HCT116 (cell line): ENCODE data around the gene SPATA20. TPM values are rescaled to one million over a fixed set of nuclear protein-coding genes. Genes with fewer than 3 reads are reported as not detected.

Source experiments
- ATAC-seq: fragments of 200-7000 bp; cut with Tn5 transposase; 2 replicates; pipeline ENCODE4 v1.9.1; 2020; ENCODE audit warnings: mild to moderate bottlenecking, moderate library complexity
- BruUV-seq: library from RNA; stranded (reverse); fragments of 400-500 nt; replicated peaks from 2 replicates; lab custom pipeline; 2021; lab: Mats Ljungman, UMichigan
- CTCF ChIA-PET: fragments of 300-600 bp; sonication (Branson Sonifier 250); formaldehyde crosslinking; loops from one replicate; lab custom pipeline; 2021; ENCODE audit warnings: antibody characterized with exemption; lab: Charles Lee
- POLR2A ChIA-PET: fragments of 300-600, 350-600 bp; sonication (Branson Sonifier 250); formaldehyde crosslinking; loops from one replicate; lab custom pipeline; 2021; ENCODE audit warnings: antibody characterized with exemption; lab: Charles Lee
- RAD21 ChIA-PET, 2 experiments: fragments of 300-600 bp; sonication (Branson Sonifier 250); formaldehyde crosslinking; loops; one replicate each; lab custom pipeline; 2023; ENCODE audit warnings: low total read pairs in 2 of 2; ENCODE audit not compliant: uncharacterized antibody in 2 of 2, unreplicated experiment in 2 of 2, low non-redundant PET in 1 of 2; lab: Charles Lee
- DNase-seq: peaks from one replicate; pipeline ENCODE4 v3.0.0-alpha.2; 2010; ENCODE audit warnings: low read depth, low spot score
- H2AFZ ChIP-seq: fragments of 200-600 bp; shearing (Covaris generic), sonication (generic); 2 replicates; pipeline ENCODE4 v1.6.1; 2017; ENCODE audit warnings: low read depth, mixed run types, mixed read lengths, antibody characterized with exemption, low read length; ENCODE audit not compliant: poor library complexity, severe bottlenecking
- H3K27ac ChIP-seq: 2 replicates; pipeline ENCODE4 v1.5.1; 2012; ENCODE audit warnings: low read depth, low read length
- H3K27me3 ChIP-seq: fragments of 200-600 bp; sonication (generic); 2 replicates; pipeline ENCODE4 v1.6.1; 2016; ENCODE audit warnings: mixed run types, low read length, mixed read lengths; ENCODE audit not compliant: insufficient read depth
- H3K36me3 ChIP-seq, 2 experiments: fragments of 200-500 bp in 1 of 2; fragments of 200-600 bp in 1 of 2; sonication (Bioruptor generic) in 1 of 2; sonication (generic) in 1 of 2; 2 replicates each; pipeline versions ENCODE4 v1.5.1 to v1.6.1; 2014 to 2016; ENCODE audit warnings: low read length in 2 of 2, inconsistent platforms in 1 of 2, mixed read lengths in 1 of 2, mixed run types in 1 of 2; ENCODE audit not compliant: insufficient read depth in 2 of 2, control insufficient read depth in 1 of 2
- H3K4me1 ChIP-seq, 2 experiments: fragments of 200-600 bp in 1 of 2; sonication (generic) in 1 of 2; 2 replicates each; pipeline versions ENCODE4 v1.5.1 to v1.6.1; 2012 to 2017; ENCODE audit warnings: low read length in 2 of 2, inconsistent platforms in 1 of 2, mild to moderate bottlenecking in 1 of 2, mixed read lengths in 1 of 2, mixed run types in 1 of 2, moderate library complexity in 1 of 2; ENCODE audit not compliant: insufficient read depth in 2 of 2, control insufficient read depth in 1 of 2
- H3K4me2 ChIP-seq: fragments of 200-600 bp; sonication (generic); 2 replicates; pipeline ENCODE4 v1.6.1; 2017; ENCODE audit warnings: mixed run types, low read length, mixed read lengths
- H3K4me3 ChIP-seq, 2 experiments: fragments of 200-600 bp in 1 of 2; sonication (generic) in 1 of 2; replicated peaks in 1 of 2; 2 replicates each; pipeline ENCODE4 v1.5.1; 2011 to 2016; ENCODE audit warnings: low read length in 2 of 2, control low read depth in 1 of 2, low read depth in 1 of 2, mild to moderate bottlenecking in 1 of 2, mixed read lengths in 1 of 2, mixed run types in 1 of 2
- H3K79me2 ChIP-seq: fragments of 200-600 bp; sonication (generic); 2 replicates; pipeline ENCODE4 v1.6.1; 2017; ENCODE audit warnings: mild to moderate bottlenecking, mixed run types, low read length, moderate library complexity, mixed read lengths; ENCODE audit not compliant: insufficient read depth
- H3K9ac ChIP-seq: fragments of 200-600 bp; sonication (generic); 2 replicates; pipeline ENCODE4 v1.6.1; 2016; ENCODE audit warnings: low read length, mixed read lengths
- H3K9me2 ChIP-seq: fragments of 200-600 bp; sonication (generic), shearing (Covaris generic); 2 replicates; pipeline ENCODE4 v1.6.1; 2017; ENCODE audit warnings: mixed run types, mild to moderate bottlenecking, moderate library complexity; ENCODE audit not compliant: insufficient read depth
- H3K9me3 ChIP-seq, 2 experiments: fragments of 200-500 bp in 1 of 2; fragments of 200-600 bp in 1 of 2; sonication (Bioruptor generic) in 1 of 2; sonication (generic) in 1 of 2; 2 replicates each; pipeline ENCODE4 v1.6.1; 2014 to 2017; ENCODE audit warnings: low read length in 2 of 2, mixed read lengths in 2 of 2, inconsistent platforms in 1 of 2, low read depth in 1 of 2, mild to moderate bottlenecking in 1 of 2, mixed run types in 1 of 2, moderate library complexity in 1 of 2; ENCODE audit not compliant: control insufficient read depth in 1 of 2, insufficient read depth in 1 of 2
- H4K20me1 ChIP-seq: fragments of 200-600 bp; sonication (generic), shearing (Covaris generic); 2 replicates; pipeline ENCODE4 v1.6.1; 2017; ENCODE audit warnings: mixed run types, mild to moderate bottlenecking, moderate library complexity; ENCODE audit not compliant: insufficient read depth
- CEBPB ChIP-seq: IDR thresholded peaks from 2 replicates; pipeline ENCODE4 v1.6.1; 2012; ENCODE audit warnings: low read depth
- JUND ChIP-seq: IDR thresholded peaks from 2 replicates; pipeline ENCODE4 v1.6.1; 2012
- MAX ChIP-seq: IDR thresholded peaks from 2 replicates; pipeline ENCODE4 v1.6.1; 2012
- POLR2A ChIP-seq: IDR thresholded peaks from 2 replicates; pipeline ENCODE4 v1.7.0; 2011; ENCODE audit warnings: borderline replicate concordance; ENCODE audit not compliant: insufficient read depth, insufficient read length; ENCODE audit errors: extremely low read depth
- REST ChIP-seq: IDR thresholded peaks from 2 replicates; pipeline ENCODE4 v1.6.1; 2012; ENCODE audit warnings: low read depth
- ZNF274 ChIP-seq: fragments of 200-500 bp; sonication (Bioruptor generic); IDR thresholded peaks from 2 replicates; pipeline ENCODE4 v1.6.1; 2014; ENCODE audit warnings: mild to moderate bottlenecking, low read depth, low read length, inconsistent platforms
- intact Hi-C: fragments of 100-400 bp; cut with micrococcal nuclease; formaldehyde crosslinking; loops from 2 replicates; pipeline ENCODE4 v1.10.0; 2022
- total RNA-seq: library from RNA; stranded (reverse); gene quantifications from one replicate; pipeline ENCODE4 v1.2.1, GENCODE V29; 2021; ENCODE audit not compliant: unreplicated experiment

The SPATA20 gene
- total RNA-seq, 1 experiment from 2014 or later: 57.5 TPM

GRCh38 chr17:50520483-50520882 lies 26.5 kb upstream of the SPATA20 start:
- H3K4me1 ChIP-seq: peaks cover 0 to 6% of the 10 kb centered on the region in 2 experiments; a peak in 1 of 4 replicates
- no peaks in the 10 kb centered on the region for H3K27me3 ChIP-seq
- no peak overlapping the region for H3K9ac ChIP-seq
- H3K4me2 ChIP-seq: no peak overlapping the region
- H3K4me3 ChIP-seq: no peak overlapping the region
- CTCF ChIA-PET: interaction anchor here (1.0 kb wide), 1 partner anchor 20 kb away, joined by 3 read pairs; no protein-coding TSS in a partner anchor
- no peak overlapping the region for H3K27ac ChIP-seq
- RAD21 ChIA-PET: no interaction called here
- no peaks in the 10 kb centered on the region for H3K79me2 ChIP-seq
- ATAC-seq: no peak
- POLR2A ChIA-PET: no interaction called here
- DNase-seq: no peak
- no TSS peak for BruUV-seq
- H3K9me2 ChIP-seq: no peaks in the 10 kb centered on the region
- H3K36me3 ChIP-seq: no peaks in the 10 kb centered on the region
- no peak overlapping the region for H2AFZ ChIP-seq
- intact Hi-C loops: no loop called here
- no peaks in the 10 kb centered on the region for H3K9me3 ChIP-seq
- no peaks in the 10 kb centered on the region for H4K20me1 ChIP-seq
- TF ChIP-seq CEBPB (no peak), REST (no peak), JUND (no peak), MAX (no peak), POLR2A (no peak), ZNF274 (no peak)
